CD4-positive, alpha-beta T cell treated with Interleukin-15 for 4 hours (primary cell): Measurements from ENCODE around the gene MAP3K14.

Source experiments
- DNase-seq: peaks from one replicate; pipeline ENCODE4 v3.0.0-alpha.2; 2020; ENCODE audit warnings: low spot score

MAP3K14 gene

DNA sequence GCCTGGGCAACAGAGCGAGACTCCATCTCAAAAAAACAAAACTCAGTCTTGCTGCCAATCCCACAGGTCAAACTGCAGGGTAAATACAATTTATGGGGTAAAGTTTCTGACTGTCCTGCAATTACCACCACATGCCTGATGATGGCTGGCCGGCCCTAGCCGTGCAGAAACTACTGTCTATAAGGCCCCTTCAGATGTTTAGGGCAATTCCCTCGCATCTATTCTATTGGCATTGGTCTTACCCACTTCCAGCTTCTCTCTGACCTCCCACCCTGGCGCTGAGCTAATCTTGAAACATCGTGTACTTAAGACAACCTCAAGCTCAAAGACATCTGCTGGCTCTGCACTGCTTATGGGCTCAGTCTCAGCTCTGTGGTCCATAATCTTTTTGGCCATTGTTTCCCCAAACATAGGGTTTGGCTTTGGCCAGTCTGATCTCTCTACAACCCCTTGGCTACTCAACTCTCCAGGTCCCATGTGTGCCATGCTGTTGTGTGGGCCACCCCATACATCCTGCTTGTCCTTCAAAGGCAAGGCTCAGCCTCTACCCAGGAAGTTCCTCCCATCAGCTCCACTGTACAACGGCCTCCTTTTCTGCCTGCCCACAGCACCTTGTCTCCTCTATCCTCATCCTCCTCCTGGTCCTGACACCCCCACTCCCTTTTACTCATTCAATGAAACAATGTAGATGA lies 16.6 kb downstream of the MAP3K14 start:
- no peak for DNase-seq

GRCh38 chr17:45299361-45299760 lies 17.5 kb downstream of the MAP3K14 start:
- DNase-seq = no peak

DNA sequence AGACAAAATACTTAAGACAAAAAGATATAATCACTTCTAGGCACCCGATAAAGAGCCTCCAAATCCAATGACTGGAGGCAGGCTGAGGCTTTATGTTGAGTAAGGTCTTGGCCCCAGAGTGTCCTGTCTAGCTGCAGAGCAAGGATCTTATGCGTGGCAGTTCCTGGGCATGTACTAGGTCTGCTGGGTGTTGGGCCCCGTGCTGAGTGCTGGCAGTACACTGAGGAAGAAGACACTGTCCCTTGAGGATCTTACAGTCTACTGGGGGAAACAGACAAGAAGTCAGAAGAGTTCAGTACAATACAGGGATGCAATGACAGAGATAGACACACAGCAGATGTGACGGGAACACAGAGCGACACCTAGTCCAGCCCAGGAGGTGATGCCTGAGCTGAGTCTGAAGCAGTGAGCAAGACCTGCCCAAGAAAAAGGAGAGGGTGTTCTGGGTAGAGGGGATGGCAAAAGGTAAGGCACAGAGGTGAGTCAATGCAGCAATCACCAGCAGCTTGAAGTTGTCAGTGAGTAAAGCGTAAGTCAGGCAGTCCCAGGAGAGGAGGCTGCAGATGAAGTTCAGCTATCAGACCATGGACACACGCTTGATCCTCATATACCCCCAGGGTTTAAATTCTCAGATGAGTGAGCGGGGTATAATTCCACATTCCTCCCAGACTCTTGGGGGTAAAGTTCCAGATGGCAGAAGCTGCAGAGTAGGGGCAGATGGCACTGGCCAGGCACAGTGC lies 18.1 kb downstream of the MAP3K14 start:
- DNase-seq = no peak

DNA sequence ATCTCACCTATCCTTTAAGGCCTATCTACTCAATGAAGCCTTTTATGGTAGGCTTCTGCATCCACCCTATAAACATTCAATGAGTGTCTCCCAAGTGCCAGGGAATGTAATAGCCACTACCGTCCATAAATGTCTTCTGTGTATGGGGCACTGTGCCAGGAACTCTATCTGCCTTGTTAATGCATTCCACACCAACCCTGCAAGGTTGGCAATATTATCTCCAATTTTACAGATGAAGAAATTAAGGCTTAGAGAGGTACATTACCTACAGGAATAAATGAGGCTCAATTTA lies 20.0 kb downstream of the MAP3K14 start:
- DNase-seq = no peak

DNA sequence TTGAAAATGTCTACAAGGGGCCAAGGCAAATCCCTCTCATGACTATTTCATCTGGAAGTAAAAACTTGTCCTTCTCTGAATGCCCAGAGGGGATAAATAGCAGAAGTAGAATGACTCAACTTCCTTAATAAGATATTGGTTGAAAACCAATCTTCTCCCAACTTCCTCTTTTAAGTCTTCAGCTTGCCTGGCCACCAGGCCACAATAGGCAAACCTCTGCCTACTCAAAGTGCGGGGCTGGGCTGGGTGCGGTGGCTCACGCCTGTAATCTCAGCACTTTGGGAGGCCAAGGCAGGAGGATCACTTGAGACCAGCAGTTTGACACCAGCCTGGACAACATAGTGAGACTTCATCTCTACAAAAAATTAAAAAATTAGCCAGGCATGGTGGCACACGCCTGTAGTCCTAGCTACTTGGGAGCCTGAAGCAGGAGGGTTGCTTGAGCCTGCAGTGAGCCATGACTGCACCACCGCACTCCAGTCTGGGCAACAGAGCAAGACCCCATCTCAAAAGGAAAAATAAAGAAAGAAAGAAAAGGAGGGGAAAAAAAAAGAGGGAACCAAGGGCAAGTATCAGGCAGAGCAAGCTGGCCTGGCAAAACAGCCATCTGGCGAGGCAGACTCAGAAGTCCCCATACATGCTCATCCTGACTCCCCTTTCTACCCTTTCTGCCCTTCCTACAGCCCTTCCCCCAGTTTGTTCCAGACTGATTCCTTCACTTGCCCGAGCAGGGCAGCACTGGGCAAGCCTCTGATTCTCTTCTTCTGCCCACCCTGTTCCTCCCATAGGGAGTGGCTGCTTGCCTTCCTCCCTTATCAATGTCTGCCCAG lies 20.6 kb downstream of the MAP3K14 start:
- no peak for DNase-seq

GRCh38 chr17:45294506-45294905 lies 22.3 kb downstream of the MAP3K14 start:
- DNase-seq = no peak

GRCh38 chr17:45293413-45294211 lies 23.2 kb downstream of the MAP3K14 start:
- DNase-seq = no peak

DNA sequence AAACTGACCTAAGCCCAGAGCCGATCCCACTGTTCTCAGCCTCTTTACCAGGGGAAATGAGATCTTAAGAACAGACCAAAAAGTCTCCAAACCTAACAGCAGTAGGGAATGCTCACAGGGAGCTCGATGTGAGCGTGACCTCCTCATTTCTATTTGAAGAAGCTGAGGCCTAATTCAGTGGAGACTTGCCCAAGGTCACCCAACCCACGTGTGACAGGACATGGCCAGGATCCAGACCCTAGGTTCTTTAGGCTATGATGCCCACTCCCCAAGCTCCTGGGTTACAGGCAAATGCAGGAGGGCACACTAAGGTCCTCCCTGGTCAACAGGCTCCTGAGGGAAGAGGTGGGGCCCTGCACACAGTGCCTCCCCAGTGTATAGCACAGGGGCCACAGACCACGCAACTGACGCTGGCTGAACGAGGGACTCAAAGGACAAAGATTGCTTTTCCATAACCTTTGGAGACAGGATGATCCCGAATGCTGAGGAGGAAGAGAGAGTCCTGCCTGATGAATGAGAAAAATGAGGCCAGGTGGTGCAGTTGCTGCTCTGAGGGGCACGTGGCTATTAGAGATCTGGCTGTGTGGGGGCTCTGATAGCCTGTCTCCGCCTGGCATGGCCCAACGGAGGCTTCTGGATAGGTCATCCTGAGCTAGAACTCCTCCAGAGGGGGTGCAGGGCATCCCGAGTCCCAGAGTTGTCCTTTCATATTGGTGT lies 24.0 kb downstream of the MAP3K14 start:
- DNase-seq = no peak

GRCh38 chr17:45291171-45291805 lies 25.5 kb downstream of the MAP3K14 start:
- no peak for DNase-seq

DNA sequence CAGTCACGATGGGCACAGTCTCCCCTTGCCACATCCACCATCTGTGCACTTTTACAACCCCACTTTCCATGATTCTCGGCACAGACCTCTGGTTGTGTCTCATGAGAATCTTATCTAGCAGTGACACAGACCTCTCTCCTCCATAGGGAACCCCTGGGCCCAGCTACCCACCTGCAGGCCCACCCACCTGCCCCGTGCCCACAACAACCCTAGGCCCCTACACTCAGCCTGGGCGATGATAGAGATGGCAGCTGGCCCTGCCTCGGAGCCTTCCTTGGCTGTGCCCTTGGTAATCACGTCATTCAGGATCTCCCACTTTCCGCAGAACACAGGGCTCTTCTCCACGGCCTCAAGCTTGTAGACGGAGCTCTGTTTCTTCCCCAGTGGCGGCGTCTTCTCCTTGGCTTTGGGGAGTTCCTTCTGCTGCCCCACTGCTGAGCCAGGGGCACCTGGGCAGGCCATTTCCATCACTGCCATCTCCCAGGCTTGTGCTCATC lies 26.5 kb downstream of the MAP3K14 start:
- no peak for DNase-seq

DNA sequence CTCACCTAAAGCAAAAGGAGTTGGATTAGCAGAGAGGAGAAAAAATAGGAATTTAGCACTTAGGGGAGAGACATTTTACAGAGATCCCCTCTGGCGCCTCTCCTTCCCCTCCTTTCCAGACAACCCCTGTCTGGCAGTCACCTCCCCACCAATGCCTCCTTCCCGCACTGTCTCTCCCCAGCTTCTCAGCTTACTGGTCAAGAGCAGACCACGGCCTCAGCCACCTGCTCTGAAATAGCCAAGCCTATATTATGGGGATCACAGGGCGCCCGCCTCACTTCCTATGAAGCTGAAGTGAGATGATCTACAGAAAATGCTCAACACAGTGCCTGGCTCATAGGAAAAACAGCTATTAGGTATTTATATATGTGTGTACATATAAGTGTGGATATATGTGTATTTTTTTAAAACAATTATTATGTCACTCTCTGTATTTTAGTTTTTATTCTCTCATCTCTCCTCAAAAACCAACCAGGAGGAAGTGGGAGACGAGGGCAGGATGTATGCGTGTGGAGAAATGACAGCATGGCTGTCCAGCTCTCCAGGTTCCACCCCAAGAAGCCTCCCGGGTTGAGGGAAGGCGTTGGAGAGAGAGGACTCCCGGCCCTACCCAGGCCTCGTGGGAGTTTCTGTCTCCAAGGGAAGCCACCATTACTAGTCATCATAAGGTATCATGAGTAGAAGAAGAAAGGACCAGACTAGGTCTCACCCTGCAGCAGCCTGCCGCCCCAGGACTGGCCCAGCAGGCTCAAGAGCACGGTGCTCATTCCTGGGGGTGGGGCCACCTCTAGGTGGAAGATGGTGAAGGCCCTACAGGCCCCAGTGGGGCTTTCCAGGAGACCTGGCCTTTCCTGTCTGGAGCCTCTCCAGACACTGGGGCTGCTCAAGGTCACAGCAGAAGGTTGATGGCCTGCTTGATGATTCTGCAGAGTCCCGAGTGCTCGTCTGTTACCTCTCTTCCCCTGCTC lies 27.2 kb downstream of the MAP3K14 start:
- DNase-seq = no peak

GRCh38 chr17:45288825-45289224 lies 28.0 kb downstream of the MAP3K14 start:
- no peak for DNase-seq

GRCh38 chr17:45287526-45288500 lies 29.0 kb downstream of the MAP3K14 start:
- no peak for DNase-seq

DNA sequence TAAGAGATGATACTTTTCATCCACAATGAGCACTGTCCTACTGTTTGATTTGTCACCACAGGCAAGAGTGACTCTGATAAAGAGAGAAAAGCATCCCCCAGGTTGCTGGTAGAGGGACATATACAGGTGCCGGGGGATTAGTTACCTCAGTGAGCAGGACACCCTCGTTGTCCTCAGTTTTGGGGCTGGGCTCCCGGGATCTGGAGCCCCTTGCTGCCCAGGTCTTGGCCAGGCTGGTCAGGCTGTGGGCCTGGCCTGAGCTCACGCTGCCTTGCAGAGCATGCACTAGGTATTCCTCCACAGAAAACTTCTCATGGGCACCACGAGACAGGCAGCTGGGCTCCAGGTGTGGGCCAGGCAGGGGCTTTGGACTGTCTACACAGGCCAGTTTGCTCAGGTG lies 30.5 kb downstream of the MAP3K14 start:
- no peak for DNase-seq

DNA sequence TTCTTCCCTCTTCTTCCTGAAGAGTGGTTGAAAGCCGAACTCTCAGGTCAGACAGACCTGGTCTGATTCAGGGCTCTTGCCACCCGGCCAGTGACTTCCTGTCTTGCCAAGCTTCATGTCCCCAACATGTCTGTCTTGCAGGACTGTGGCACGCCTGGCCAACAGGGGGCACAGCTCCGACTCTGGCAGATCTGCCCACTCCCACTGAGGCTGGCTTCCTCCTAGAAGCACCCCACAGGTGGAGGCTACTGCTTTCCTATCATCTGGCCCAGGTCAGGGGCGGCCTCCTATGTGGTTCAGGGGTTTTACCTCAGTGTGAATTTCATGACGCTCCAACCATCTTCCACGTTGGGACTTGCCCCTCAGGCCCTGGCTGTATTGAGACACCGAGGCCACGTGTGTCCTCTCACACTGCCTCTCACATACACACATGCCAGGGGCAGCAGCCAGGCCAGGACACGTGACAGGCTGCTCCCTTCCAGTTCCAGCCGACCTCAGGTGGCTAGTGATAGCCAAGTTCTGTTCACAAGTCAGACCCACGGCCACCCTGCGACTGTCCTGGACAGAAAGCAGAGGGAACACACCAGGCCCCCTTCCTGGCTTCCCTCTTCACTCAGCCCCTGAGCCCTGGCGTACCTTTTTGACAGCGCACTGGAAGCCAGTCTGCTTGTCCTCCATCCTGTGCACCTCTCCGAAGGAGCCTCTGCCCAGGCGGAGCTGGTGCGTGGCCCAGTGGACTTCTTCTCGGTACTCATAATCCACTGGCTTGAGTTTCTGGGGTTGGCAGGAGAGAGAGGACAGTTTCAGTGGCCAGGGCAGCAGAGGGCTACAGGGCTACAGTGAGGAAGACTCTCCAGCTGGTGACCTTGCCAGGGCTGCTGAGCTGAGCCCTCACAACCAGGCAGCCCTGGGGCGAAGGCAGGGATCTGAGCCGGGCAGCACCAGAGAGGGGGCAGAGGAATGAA lies 32.4 kb downstream of the MAP3K14 start:
- DNase-seq = no peak

GRCh38 chr17:45283711-45284110 lies 33.1 kb downstream of the MAP3K14 start:
- DNase-seq = no peak
